Body of pancreas (tissue), 4 donors: ENCODE measurements around the gene SLC51B. TPM values are rescaled to one million over a fixed set of nuclear protein-coding genes. Genes with fewer than 3 reads are reported as not detected.
"Not testable (repeated sequence)": the region's sequence is repeated elsewhere in the genome, so short reads cannot be mapped to it uniquely, and the experiment has no call there.

ENCODE experiments used
- ATAC-seq: fragments of 150-250 bp; one replicate; pipeline ENCODE4 v1.9.1; 2016
- DNase-seq, 4 donors: peaks; one replicate each; pipeline ENCODE4 v3.0.0-alpha.2; 2019
- H3K27ac ChIP-seq, 4 donors: fragments of 200-600 bp; sonication (generic); 1 replicate in 3 of 4; 2 replicates in 1 of 4; pipeline versions ENCODE4 v1.5.1 to v1.6.1; 2016 to 2019; ENCODE audit warnings: mild to moderate bottlenecking in 1 of 4, mixed read lengths in 1 of 4, moderate library complexity in 1 of 4
- H3K27me3 ChIP-seq, 2 donors: fragments of 200-600 bp; sonication (generic); one replicate each; pipeline ENCODE4 v1.6.0; 2016; ENCODE audit warnings: mild to moderate bottlenecking in 1 of 2
- H3K36me3 ChIP-seq, 2 donors: fragments of 200-600 bp; sonication (generic); replicated peaks in 1 of 2; 2 replicates each; pipeline ENCODE4 v1.5.1; 2016; ENCODE audit warnings: low read depth in 2 of 2; ENCODE audit not compliant: insufficient read depth in 1 of 2
- H3K4me1 ChIP-seq: fragments of 200-600 bp; sonication (generic); one replicate; pipeline ENCODE4 v1.6.0; 2016
- H3K4me3 ChIP-seq, 2 donors: fragments of 200-600 bp; sonication (generic); 1 replicate in 1 of 2; 2 replicates in 1 of 2; pipeline ENCODE4 v1.5.1; 2016 to 2019
- H3K9me3 ChIP-seq, 3 donors: fragments of 200-600 bp; sonication (generic); 1 replicate in 2 of 3; 2 replicates in 1 of 3; pipeline ENCODE4 v1.5.1; 2016
- POLR2A ChIP-seq, 3 donors: fragments of 450-650 bp; IDR thresholded peaks; one replicate each; pipeline ENCODE4 v1.6.1; 2016; ENCODE audit warnings: antibody characterized with exemption in 3 of 3, mild to moderate bottlenecking in 2 of 3
- WGBS, 2 donors: methylation state at CpG; one replicate each; pipeline ENCODE4 v1.1.5; 2017; 5-methylcytosine and 5-hydroxymethylcytosine counted together
- intact Hi-C: fragments of 100-400 bp; cut with DNase I; formaldehyde crosslinking; loops from one replicate; pipeline ENCODE4 v1.15.1; 2023
- total RNA-seq, 2 donors: library from RNA; depleted of rRNA; stranded (reverse); fragments of >200 nt; gene quantifications; one replicate each; pipeline ENCODE4 v1.1.0, GENCODE V29; 2016
- TF ChIP-seq, protein P1 (sequence below), 7 experiments: fragments of 450-650 bp in 4 of 7; fragments of 200-600 bp in 3 of 7; sonication (generic) in 3 of 7; IDR thresholded peaks; one replicate each; pipeline ENCODE4 v1.5.1; 2016 to 2019; ENCODE audit warnings: antibody characterized with exemption in 7 of 7

The SLC51B gene
- total RNA-seq, 2 donors from 2014 or later, result not detected

DNA sequence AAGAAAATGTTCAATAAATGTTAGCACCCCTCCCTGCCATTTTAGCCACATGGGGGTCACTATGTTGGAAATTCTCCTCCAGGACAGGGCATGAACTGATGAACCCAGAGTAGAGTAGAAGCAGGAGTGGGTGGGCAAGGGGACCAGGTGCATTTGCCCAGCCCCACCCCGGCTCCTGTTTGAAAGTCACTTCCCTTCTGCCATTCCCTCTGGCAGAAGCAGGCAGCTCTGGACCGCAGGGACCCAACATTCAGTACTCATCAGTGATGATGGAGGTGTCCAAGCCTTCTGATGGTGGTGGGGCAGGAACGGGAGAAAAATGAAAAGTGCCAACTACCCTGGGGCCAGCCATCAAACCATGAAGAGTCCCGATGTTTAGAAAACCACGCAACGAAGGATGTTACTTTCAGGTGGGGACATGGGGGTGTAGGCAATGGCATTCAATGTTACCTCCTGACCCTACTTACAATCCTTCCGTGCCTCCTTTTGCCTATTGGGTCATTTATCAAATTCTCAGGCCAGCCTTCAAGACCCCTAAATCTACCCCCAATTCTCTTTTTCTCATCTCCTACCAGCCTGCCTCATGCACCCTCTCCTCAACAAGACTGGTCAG, 52.6 kb downstream of the SLC51B start:
- no peak for ATAC-seq

DNA sequence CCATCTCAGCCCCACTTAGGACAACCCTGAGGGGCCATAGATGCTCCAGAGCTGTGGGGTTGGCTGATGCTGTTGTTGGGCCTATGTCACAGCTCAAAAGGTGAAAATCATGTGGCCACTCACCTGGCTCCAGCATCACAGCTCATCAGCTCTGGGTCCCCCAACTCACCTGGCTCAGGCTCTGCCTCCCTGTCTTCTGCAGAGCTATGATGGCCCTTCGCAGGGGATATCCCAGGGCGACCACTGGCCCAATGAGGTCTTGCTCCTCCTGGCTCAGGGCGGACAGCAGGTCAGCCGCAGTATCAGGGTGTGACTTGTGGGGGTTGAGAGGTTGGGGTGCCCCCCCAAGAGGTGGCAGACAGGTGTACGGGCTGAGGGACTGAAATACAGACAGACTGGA, 54.1 kb downstream of the SLC51B start:
- WGBS, 2 donors, result 93% methylated on average over 5 of the region's 5 CpGs; no CpG with 5 or more reads in 1 of the 2 donors
- H3K4me3 ChIP-seq, result no peak overlapping the region
- H3K9me3 ChIP-seq, result no peaks in the 10 kb centered on the region
- intact Hi-C loops, result no loop called here
- H3K27me3 ChIP-seq, result no peaks in the 10 kb centered on the region
- peaks cover 4 to 6% of the 10 kb centered on the region in 2 donors for H3K36me3 ChIP-seq
- DNase-seq, result no peak
- no peaks in the 10 kb centered on the region for H3K4me1 ChIP-seq
- no peak for ATAC-seq
- TF ChIP-seq POLR2A (IDR thresholded peaks at IDR 0.05), result no peak
- TF ChIP-seq, protein P1, sequence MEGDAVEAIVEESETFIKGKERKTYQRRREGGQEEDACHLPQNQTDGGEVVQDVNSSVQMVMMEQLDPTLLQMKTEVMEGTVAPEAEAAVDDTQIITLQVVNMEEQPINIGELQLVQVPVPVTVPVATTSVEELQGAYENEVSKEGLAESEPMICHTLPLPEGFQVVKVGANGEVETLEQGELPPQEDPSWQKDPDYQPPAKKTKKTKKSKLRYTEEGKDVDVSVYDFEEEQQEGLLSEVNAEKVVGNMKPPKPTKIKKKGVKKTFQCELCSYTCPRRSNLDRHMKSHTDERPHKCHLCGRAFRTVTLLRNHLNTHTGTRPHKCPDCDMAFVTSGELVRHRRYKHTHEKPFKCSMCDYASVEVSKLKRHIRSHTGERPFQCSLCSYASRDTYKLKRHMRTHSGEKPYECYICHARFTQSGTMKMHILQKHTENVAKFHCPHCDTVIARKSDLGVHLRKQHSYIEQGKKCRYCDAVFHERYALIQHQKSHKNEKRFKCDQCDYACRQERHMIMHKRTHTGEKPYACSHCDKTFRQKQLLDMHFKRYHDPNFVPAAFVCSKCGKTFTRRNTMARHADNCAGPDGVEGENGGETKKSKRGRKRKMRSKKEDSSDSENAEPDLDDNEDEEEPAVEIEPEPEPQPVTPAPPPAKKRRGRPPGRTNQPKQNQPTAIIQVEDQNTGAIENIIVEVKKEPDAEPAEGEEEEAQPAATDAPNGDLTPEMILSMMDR (IDR thresholded peaks at IDR 0.05), result no peak
- H3K27ac ChIP-seq, result no peak overlapping the region

More for the DNA sequence above, 52.6 kb downstream of the SLC51B start:
- Histone ChIP-seq H3K4me1 (no peaks in the 10 kb centered on the region), H3K36me3 (peaks cover 4 to 6% of the 10 kb centered on the region in 2 donors), H3K9me3 (no peaks in the 10 kb centered on the region), H3K27ac (no peak overlapping the region), H3K27me3 (no peaks in the 10 kb centered on the region), H3K4me3 (no peak overlapping the region)
- intact Hi-C loops, result no loop called here
- TF ChIP-seq POLR2A (IDR thresholded peaks at IDR 0.05), result no peak
- TF ChIP-seq, protein P1 (IDR thresholded peaks at IDR 0.05), result no peak
- DNase-seq, result no peak
- 90 to 96% methylated on average over 7 of the region's 7 CpGs for WGBS, 2 donors

DNA sequence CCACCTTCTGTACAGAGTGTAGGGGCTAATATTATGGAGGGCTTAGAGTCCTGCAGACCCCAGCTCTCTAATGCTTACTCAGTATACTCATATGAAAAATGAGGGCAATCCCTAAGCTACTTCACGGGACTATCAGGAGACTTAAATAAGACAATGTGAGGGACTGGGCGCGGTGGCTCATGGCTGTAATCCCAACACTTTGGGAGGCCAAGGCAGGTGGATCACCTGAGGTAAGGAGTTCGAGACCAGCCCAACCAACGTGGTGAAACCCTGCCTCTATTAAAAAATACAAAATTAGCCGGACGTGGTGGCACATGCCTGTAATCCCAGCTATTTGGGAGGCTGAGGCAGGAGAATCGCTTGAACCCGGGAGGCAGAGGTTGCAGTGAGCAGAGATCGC, 54.6 kb downstream of the SLC51B start:
- H3K27me3 ChIP-seq, H3K36me3 ChIP-seq, H3K4me1 ChIP-seq, H3K4me3 ChIP-seq, ATAC-seq, intact Hi-C loops, H3K9me3 ChIP-seq, H3K27ac ChIP-seq, DNase-seq: not testable (repeated sequence)
- 89 to 94% methylated on average over 10 of the region's 10 CpGs for WGBS, 2 donors

DNA sequence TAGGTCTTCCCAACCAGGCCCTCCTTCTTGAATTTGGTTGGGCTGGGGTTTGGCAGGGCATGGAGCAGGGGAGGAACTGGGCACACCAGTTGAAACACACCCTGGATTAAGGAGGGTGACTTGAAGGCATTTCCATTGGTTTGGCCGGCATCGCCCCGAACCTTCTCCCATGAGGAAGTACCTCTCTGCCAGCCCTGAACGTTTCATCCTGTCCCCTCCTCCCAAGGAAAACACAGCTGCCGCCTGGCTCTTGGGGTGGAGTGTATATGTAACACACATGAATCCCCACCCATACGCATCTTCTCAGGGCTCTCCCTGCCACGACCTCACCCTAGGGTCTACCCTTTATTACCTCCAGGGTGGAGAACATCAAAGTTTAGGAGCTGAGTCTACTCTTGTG, 55.3 kb downstream of the SLC51B start:
- no peak for DNase-seq

DNA sequence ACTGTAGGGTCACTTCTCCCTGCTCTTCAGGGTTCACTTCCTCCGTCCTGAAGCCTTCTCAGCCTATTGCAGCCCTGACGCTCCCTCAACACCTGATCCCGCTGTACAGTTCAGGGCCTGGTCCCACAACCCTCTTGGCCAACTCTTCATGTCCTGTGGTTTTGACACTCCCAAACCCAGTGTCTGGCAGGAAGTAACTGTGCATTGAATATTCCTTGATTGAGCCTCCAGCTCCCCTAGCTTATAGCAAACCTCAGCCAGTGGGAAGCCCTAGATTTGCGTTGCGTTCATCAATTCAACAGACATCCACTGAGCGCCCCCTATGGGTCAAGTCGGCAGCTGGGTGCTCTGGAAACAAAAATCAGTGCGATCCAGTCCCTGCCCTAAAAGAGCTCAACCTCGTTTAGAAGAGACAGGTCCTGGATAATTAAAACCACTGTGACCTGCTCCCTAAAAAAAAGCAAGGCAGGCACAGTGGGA, 56.3 kb downstream of the SLC51B start:
- Histone ChIP-seq H3K4me3 (no peak overlapping the region), H3K27me3 (no peaks in the 10 kb centered on the region), H3K36me3 (peaks cover 6 to 9% of the 10 kb centered on the region in 2 donors), H3K9me3 (no peaks in the 10 kb centered on the region), H3K4me1 (no peaks in the 10 kb centered on the region), H3K27ac (no peak overlapping the region)
- DNase-seq, result peak; percentile 39 to 57 (median 46)
- WGBS, 2 donors, result 50 to 60% methylated on average over 9 of the region's 9 CpGs
- no peak for ATAC-seq
- TF ChIP-seq, protein P1 (IDR thresholded peaks at IDR 0.05), result peak in 6 of 7 experiments; percentile 38 to 58 (median 43)
- TF ChIP-seq POLR2A (IDR thresholded peaks at IDR 0.05), result no peak
- intact Hi-C loops, result no loop called here

More for the DNA sequence above, 55.3 kb downstream of the SLC51B start:
- no peaks in the 10 kb centered on the region for H3K9me3 ChIP-seq
- H3K27ac ChIP-seq, result no peak overlapping the region
- 78 to 82% methylated on average over 7 of the region's 7 CpGs for WGBS, 2 donors
- no peak overlapping the region for H3K4me3 ChIP-seq
- H3K36me3 ChIP-seq, result peaks cover 6 to 8% of the 10 kb centered on the region in 2 donors
- no peaks in the 10 kb centered on the region for H3K4me1 ChIP-seq
- intact Hi-C loops, result no loop called here
- no peak for ATAC-seq
- no peak for TF ChIP-seq POLR2A (IDR thresholded peaks at IDR 0.05)
- TF ChIP-seq, protein P1 (IDR thresholded peaks at IDR 0.05), result no peak
- no peaks in the 10 kb centered on the region for H3K27me3 ChIP-seq
